Parathyroid adenoma (tissue), 2 donors: ENCODE measurements around the gene GABRA4.

Experiments used
- H2AFZ ChIP-seq: fragments of 300-600 bp; sonication (generic); one replicate; pipeline ENCODE4 v1.7.0; 2017; ENCODE audit warnings: antibody characterized with exemption, mild to moderate bottlenecking
- H3K27ac ChIP-seq: fragments of 300-600 bp; sonication (generic); one replicate; pipeline ENCODE4 v1.7.0; 2017
- H3K27me3 ChIP-seq: fragments of 300-600 bp; sonication (generic); one replicate; pipeline ENCODE4 v1.7.0; 2017; ENCODE audit warnings: low read length; ENCODE audit not compliant: control insufficient read depth, insufficient read depth
- H3K36me3 ChIP-seq: fragments of 300-600 bp; sonication (generic); one replicate; pipeline ENCODE4 v1.7.0; 2017; ENCODE audit warnings: low read length; ENCODE audit not compliant: control insufficient read depth, insufficient read depth
- H3K4me1 ChIP-seq: fragments of 300-600 bp; sonication (generic); one replicate; pipeline ENCODE4 v1.7.0; 2017; ENCODE audit warnings: control low read depth
- H3K4me2 ChIP-seq: fragments of 300-600 bp; sonication (generic); one replicate; pipeline ENCODE4 v1.7.0; 2017; ENCODE audit warnings: low read length
- H3K4me3 ChIP-seq: fragments of 300-600 bp; sonication (generic); one replicate; pipeline ENCODE4 v1.7.0; 2017; ENCODE audit warnings: low read depth, low read length
- H3K79me2 ChIP-seq: fragments of 300-600 bp; sonication (generic); one replicate; pipeline ENCODE4 v1.7.0; 2017; ENCODE audit warnings: control low read depth
- H3K9ac ChIP-seq: fragments of 300-600 bp; sonication (generic); one replicate; pipeline ENCODE4 v1.7.0; 2017; ENCODE audit warnings: mild to moderate bottlenecking
- H3K9me3 ChIP-seq: fragments of 300-600 bp; sonication (generic); one replicate; pipeline ENCODE4 v1.7.0; 2017; ENCODE audit warnings: low read length; ENCODE audit not compliant: control insufficient read depth
- CTCF ChIP-seq: fragments of 300-600 bp; sonication (generic); IDR thresholded peaks from one replicate; pipeline ENCODE4 v1.7.0; 2017; ENCODE audit warnings: antibody characterized with exemption, mild to moderate bottlenecking
- donor health status: primary hyperparathyroidism.

GABRA4 gene

DNA sequence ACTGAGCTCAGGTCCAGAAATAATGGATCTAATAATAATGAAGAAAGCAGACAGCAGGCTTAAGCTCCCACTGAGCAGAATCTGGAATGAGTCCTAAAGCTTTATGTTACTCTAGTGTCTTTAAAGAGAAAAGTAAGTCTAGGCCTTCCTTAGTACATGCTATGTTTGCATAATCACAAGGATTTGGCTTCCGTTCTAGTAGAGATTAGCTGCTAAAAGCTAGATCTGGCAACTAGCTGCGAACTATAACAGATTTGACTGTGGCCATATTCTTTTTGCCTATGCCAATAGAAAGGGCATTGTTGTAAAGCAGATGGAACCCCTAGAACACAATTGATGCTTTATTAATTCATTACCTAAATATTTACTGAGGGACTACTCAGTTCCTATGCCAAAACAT, 103.3 kb downstream of the GABRA4 start:
- TF ChIP-seq CTCF = no peak
- no peaks in the 10 kb centered on the region for H3K4me1 ChIP-seq
- no peak overlapping the region for H3K9ac ChIP-seq
- H2AFZ ChIP-seq = no peak overlapping the region
- no peak overlapping the region for H3K4me3 ChIP-seq
- H3K27me3 ChIP-seq = no peaks in the 10 kb centered on the region
- H3K4me2 ChIP-seq = no peak overlapping the region
- H3K27ac ChIP-seq = no peak overlapping the region
- no peaks in the 10 kb centered on the region for H3K9me3 ChIP-seq
- H3K79me2 ChIP-seq = no peaks in the 10 kb centered on the region
- no peaks in the 10 kb centered on the region for H3K36me3 ChIP-seq

- Histone ChIP-seq H3K36me3 (no peaks in the 10 kb centered on the region), H3K4me1 (no peaks in the 10 kb centered on the region), H3K79me2 (no peaks in the 10 kb centered on the region), H3K9me3 (no peaks in the 10 kb centered on the region), H2AFZ (no peak overlapping the region), H3K4me2 (no peak overlapping the region), H3K27me3 (no peaks in the 10 kb centered on the region), H3K27ac (no peak overlapping the region), H3K4me3 (no peak overlapping the region), H3K9ac (no peak overlapping the region)
- TF ChIP-seq CTCF = no peak
Measured at GRCh38 chr4:46889410-46889809, 104.0 kb downstream of the GABRA4 start.

DNA sequence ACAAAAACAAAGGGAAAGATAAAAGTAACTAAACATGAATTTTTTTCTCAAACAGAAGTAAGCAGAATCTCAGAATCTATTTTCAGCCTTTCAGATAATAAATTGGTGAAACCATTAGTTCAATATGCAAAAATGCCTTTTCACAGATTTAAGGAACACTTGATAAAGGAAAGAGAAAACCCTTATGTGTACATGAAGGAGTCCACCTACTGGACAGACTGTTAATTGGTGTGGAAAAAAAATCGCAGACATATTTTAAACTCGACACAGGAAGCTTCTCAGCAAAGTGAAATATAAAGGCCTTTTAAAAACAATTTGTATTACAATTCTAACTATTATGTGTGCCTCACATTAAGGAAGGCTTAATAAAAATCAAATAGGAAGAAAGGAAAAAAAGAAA, 106.7 kb downstream of the GABRA4 start:
- TF ChIP-seq CTCF = no peak
- H3K9me3 ChIP-seq = no peaks in the 10 kb centered on the region
- no peak overlapping the region for H3K4me3 ChIP-seq
- H3K4me1 ChIP-seq = no peaks in the 10 kb centered on the region
- no peak overlapping the region for H3K4me2 ChIP-seq
- no peaks in the 10 kb centered on the region for H3K36me3 ChIP-seq
- no peaks in the 10 kb centered on the region for H3K27me3 ChIP-seq
- H3K9ac ChIP-seq = no peak overlapping the region
- H2AFZ ChIP-seq = no peak overlapping the region
- H3K27ac ChIP-seq = no peak overlapping the region
- H3K79me2 ChIP-seq = no peaks in the 10 kb centered on the region

DNA sequence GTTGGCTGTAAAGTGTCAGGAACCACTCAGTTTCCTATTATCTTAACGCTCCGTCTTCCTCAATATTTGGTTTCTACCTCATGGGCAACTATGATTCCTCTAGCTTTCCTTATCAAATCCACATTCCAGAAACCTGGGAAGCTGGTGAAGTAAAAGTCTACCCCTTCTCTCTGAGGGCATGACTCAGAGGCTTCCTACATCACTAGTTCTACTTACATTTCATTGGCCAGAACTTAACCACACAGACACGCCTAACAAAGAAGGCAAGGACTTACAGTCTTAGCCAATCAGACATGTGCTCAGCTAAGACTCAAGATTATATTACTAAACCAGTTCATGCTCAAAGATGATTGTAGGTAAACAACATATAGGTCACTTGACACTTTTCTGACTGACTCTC, 114.7 kb downstream of the GABRA4 start:
- H3K4me2 ChIP-seq = no peak overlapping the region
- H3K27me3 ChIP-seq = no peaks in the 10 kb centered on the region
- H3K27ac ChIP-seq = no peak overlapping the region
- H3K36me3 ChIP-seq = no peaks in the 10 kb centered on the region
- H3K9me3 ChIP-seq = no peaks in the 10 kb centered on the region
- H3K4me1 ChIP-seq = no peaks in the 10 kb centered on the region
- no peak overlapping the region for H3K9ac ChIP-seq
- H3K4me3 ChIP-seq = no peak overlapping the region
- H3K79me2 ChIP-seq = no peaks in the 10 kb centered on the region
- no peak for TF ChIP-seq CTCF
- no peak overlapping the region for H2AFZ ChIP-seq

DNA sequence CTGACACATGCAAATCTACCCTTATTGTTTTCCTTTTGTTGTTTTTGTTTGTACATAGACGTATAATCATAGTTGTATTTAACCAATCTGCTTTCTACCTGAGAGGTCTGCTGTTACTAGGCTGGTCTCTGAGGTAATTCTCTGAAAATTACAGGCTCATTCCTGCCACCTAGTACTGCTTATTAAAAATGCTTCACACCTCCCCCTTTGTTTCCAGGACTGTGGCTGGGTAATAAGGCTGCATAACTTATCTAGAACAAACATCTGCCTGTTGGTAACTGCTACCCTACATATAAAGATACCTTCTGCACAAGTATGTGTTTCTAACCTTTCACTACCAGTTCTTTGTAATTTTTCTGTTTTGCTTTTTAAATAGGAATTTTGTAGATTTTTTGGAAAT, 118.6 kb downstream of the GABRA4 start:
- H3K27ac ChIP-seq = no peak overlapping the region
- H3K79me2 ChIP-seq = no peaks in the 10 kb centered on the region
- H3K4me2 ChIP-seq = no peak overlapping the region
- H3K9ac ChIP-seq = no peak overlapping the region
- no peak overlapping the region for H2AFZ ChIP-seq
- no peak overlapping the region for H3K4me3 ChIP-seq
- no peaks in the 10 kb centered on the region for H3K9me3 ChIP-seq
- no peaks in the 10 kb centered on the region for H3K4me1 ChIP-seq
- TF ChIP-seq CTCF = no peak
- H3K27me3 ChIP-seq = no peaks in the 10 kb centered on the region
- H3K36me3 ChIP-seq = no peaks in the 10 kb centered on the region
